H1 (cell line): ENCODE measurements around the gene ZNF423. TPM values are rescaled to one million over a fixed set of nuclear protein-coding genes. Genes with fewer than 3 reads are reported as not detected.
A peak's percentile ranks its signal among the peaks of the same experiment; 100 is the strongest.

ENCODE experiments used
- CTCF ChIA-PET: fragments of 300-600 bp; sonication (Branson Sonifier 250); formaldehyde crosslinking; loops from one replicate; lab custom pipeline; 2021; ENCODE audit not compliant: partially characterized antibody; lab: Charles Lee
- POLR2A ChIA-PET: fragments of 300-600 bp; sonication (Branson Sonifier 250); formaldehyde crosslinking; loops from one replicate; lab custom pipeline; 2021; ENCODE audit warnings: inconsistent platforms; ENCODE audit not compliant: partially characterized antibody; lab: Charles Lee
- DNase-seq, 2 experiments: peaks; one replicate each; pipeline versions ENCODE4 v3.0.0 to v3.0.0-alpha.2; 2010 to 2022; ENCODE audit warnings: low spot score in 2 of 2, low read depth in 1 of 2, mixed read lengths in 1 of 2
- FAIRE-seq: peaks from 2 replicates; lab custom pipeline; 2011; peaks lifted over from hg19 to GRCh38; lab: Jason Lieb, UNC
- H2AFZ ChIP-seq: 2 replicates; pipeline ENCODE4 v1.8.1; 2012; ENCODE audit warnings: low read length, inconsistent platforms
- H2AK5ac ChIP-seq: 2 replicates; pipeline ENCODE4 v1.6.1; 2013; ENCODE audit warnings: low read depth, low read length
- H2BK120ac ChIP-seq: replicated peaks from 2 replicates; pipeline ENCODE3; 2013; ENCODE audit warnings: low read depth, low read length, inconsistent platforms
- H2BK12ac ChIP-seq: 2 replicates; pipeline ENCODE4 v1.6.1; 2013; ENCODE audit warnings: low read depth, low read length
- H2BK15ac ChIP-seq: 2 replicates; pipeline ENCODE4 v1.6.1; 2013; ENCODE audit warnings: low read length
- H2BK20ac ChIP-seq: 2 replicates; pipeline ENCODE4 v1.6.1; 2013; ENCODE audit warnings: low read length
- H2BK5ac ChIP-seq: 2 replicates; pipeline ENCODE4 v1.6.1; 2013; ENCODE audit warnings: low read depth, low read length
- H3K14ac ChIP-seq: 2 replicates; pipeline ENCODE4 v1.6.1; 2013; ENCODE audit warnings: inconsistent platforms; ENCODE audit not compliant: insufficient read length
- H3K18ac ChIP-seq: 2 replicates; pipeline ENCODE4 v1.6.1; 2013; ENCODE audit warnings: low read length; ENCODE audit errors: extremely low read depth
- H3K23ac ChIP-seq: 2 replicates; pipeline ENCODE4 v1.6.1; 2013; ENCODE audit warnings: inconsistent platforms; ENCODE audit not compliant: insufficient read length
- H3K23me2 ChIP-seq: 2 replicates; pipeline ENCODE4 v1.6.1; 2013; ENCODE audit warnings: low read depth, low read length
- H3K27ac ChIP-seq: 2 replicates; pipeline ENCODE4 v1.6.1; 2011; ENCODE audit warnings: low read depth, low read length, inconsistent platforms
- H3K27me3 ChIP-seq, 4 experiments: replicated peaks in 1 of 4; 1 replicate in 1 of 4; 2 replicates in 3 of 4; pipeline versions ENCODE4 v1.6.1 to v1.8.1; 2011 to 2013; ENCODE audit warnings: low read length in 3 of 4, mild to moderate bottlenecking in 3 of 4, inconsistent platforms in 2 of 4, mixed read lengths in 2 of 4, moderate library complexity in 1 of 4; ENCODE audit not compliant: control insufficient read depth in 3 of 4, insufficient read depth in 3 of 4; ENCODE audit errors: extremely low read depth in 1 of 4
- H3K36me3 ChIP-seq, 4 experiments: 2 replicates each; pipeline versions ENCODE4 v1.6.1 to v1.8.1; 2011 to 2013; ENCODE audit warnings: mild to moderate bottlenecking in 4 of 4, low read length in 3 of 4, moderate library complexity in 2 of 4, control low read depth in 1 of 4, inconsistent platforms in 1 of 4; ENCODE audit not compliant: insufficient read depth in 4 of 4, control insufficient read depth in 2 of 4
- H3K4ac ChIP-seq: replicated peaks from 2 replicates; pipeline ENCODE3; 2013; ENCODE audit warnings: low read length, low read depth, mixed read lengths, inconsistent platforms; ENCODE audit not compliant: insufficient read length
- H3K4me1 ChIP-seq, 4 experiments: replicated peaks in 1 of 4; 1 replicate in 1 of 4; 2 replicates in 3 of 4; pipeline versions ENCODE4 v1.6.1 to v1.8.1; 2011 to 2013; ENCODE audit warnings: low read length in 3 of 4, inconsistent platforms in 2 of 4, mixed read lengths in 1 of 4; ENCODE audit not compliant: insufficient read depth in 4 of 4, control insufficient read depth in 3 of 4
- H3K4me2 ChIP-seq, 2 experiments: 2 replicates each; pipeline versions ENCODE4 v1.6.1 to v1.8.1; 2011 to 2013; ENCODE audit warnings: low read depth in 2 of 2, low read length in 2 of 2, control low read depth in 1 of 2, inconsistent platforms in 1 of 2, mild to moderate bottlenecking in 1 of 2; ENCODE audit not compliant: insufficient read depth in 1 of 2
- H3K4me3 ChIP-seq, 4 experiments: fragments of 200-600, 300-600 bp in 1 of 4; sonication (generic), shearing (Covaris generic), sonication (Bioruptor Twin) in 1 of 4; 2 replicates each; pipeline versions ENCODE4 v1.5.1 to v1.8.1; 2011 to 2016; ENCODE audit warnings: low read length in 4 of 4, low read depth in 3 of 4, control low read depth in 2 of 4, inconsistent platforms in 2 of 4, mild to moderate bottlenecking in 2 of 4, mixed read lengths in 1 of 4, moderate library complexity in 1 of 4; ENCODE audit not compliant: insufficient read depth in 2 of 4; ENCODE audit errors: extremely low read depth in 1 of 4
- H3K56ac ChIP-seq: replicated peaks from 2 replicates; pipeline ENCODE3; 2013; ENCODE audit warnings: low read depth, mild to moderate bottlenecking, mixed read lengths, low read length, inconsistent platforms; ENCODE audit not compliant: insufficient read length
- H3K79me1 ChIP-seq: 2 replicates; pipeline ENCODE4 v1.6.1; 2013; ENCODE audit warnings: low read depth, low read length, control low read depth
- H3K79me2 ChIP-seq, 2 experiments: 2 replicates each; pipeline versions ENCODE4 v1.6.1 to v1.8.1; 2012 to 2013; ENCODE audit warnings: low read length in 2 of 2, mild to moderate bottlenecking in 2 of 2, inconsistent platforms in 1 of 2; ENCODE audit not compliant: insufficient read depth in 2 of 2, control insufficient read depth in 1 of 2
- H3K9ac ChIP-seq, 4 experiments: replicated peaks in 1 of 4; 1 replicate in 1 of 4; 2 replicates in 3 of 4; pipeline versions ENCODE4 v1.6.1 to v1.8.1; 2011 to 2013; ENCODE audit warnings: low read depth in 3 of 4, low read length in 3 of 4, control low read depth in 2 of 4, mild to moderate bottlenecking in 2 of 4, moderate library complexity in 2 of 4, inconsistent platforms in 1 of 4; ENCODE audit errors: extremely low read depth in 1 of 4
- H3K9me3 ChIP-seq, 2 experiments: 2 replicates each; pipeline versions ENCODE4 v1.6.1 to v1.8.1; 2012 to 2013; ENCODE audit warnings: mild to moderate bottlenecking in 2 of 2, moderate library complexity in 2 of 2, control low read depth in 1 of 2, inconsistent platforms in 1 of 2, low read depth in 1 of 2, low read length in 1 of 2, mixed read lengths in 1 of 2; ENCODE audit not compliant: insufficient read depth in 2 of 2
- H4K20me1 ChIP-seq, 2 experiments: replicated peaks in 1 of 2; 2 replicates each; pipeline versions ENCODE3 to v1.8.1; 2011 to 2013; ENCODE audit warnings: inconsistent platforms in 2 of 2, low read length in 2 of 2, mild to moderate bottlenecking in 1 of 2; ENCODE audit not compliant: insufficient read depth in 2 of 2, control insufficient read depth in 1 of 2
- H4K5ac ChIP-seq: 2 replicates; pipeline ENCODE4 v1.6.1; 2013; ENCODE audit warnings: low read length, low read depth, mixed read lengths, inconsistent platforms; ENCODE audit not compliant: insufficient read length
- H4K8ac ChIP-seq: 2 replicates; pipeline ENCODE4 v1.8.0; 2013; ENCODE audit warnings: mild to moderate bottlenecking, moderate library complexity, low read length, inconsistent platforms; ENCODE audit not compliant: insufficient read depth; ENCODE audit errors: extremely low read depth
- H4K91ac ChIP-seq: replicated peaks from 2 replicates; pipeline ENCODE3; 2013; ENCODE audit warnings: low read length, mixed read lengths, inconsistent platforms; ENCODE audit not compliant: insufficient read length
- EZH2 ChIP-seq: fragments of 200-600 bp; sonication (generic); IDR thresholded peaks from 2 replicates; pipeline ENCODE4 v1.7.1; 2012; ENCODE audit warnings: low read depth, mild to moderate bottlenecking, moderate library complexity, low read length, inconsistent platforms; ENCODE audit not compliant: severe bottlenecking
- GTF2F1 ChIP-seq: IDR thresholded peaks from 2 replicates; pipeline ENCODE4 v1.6.1; 2012; ENCODE audit warnings: low read depth, low read length, improper control_type of control experiment, borderline replicate concordance
- KDM4A ChIP-seq: IDR thresholded peaks from one replicate; pipeline ENCODE4 v1.7.1; 2012; ENCODE audit warnings: low read depth, mild to moderate bottlenecking, moderate library complexity, low read length, inconsistent platforms; ENCODE audit not compliant: severe bottlenecking
- MAX ChIP-seq: IDR thresholded peaks from 2 replicates; pipeline ENCODE4 v1.6.1; 2012; ENCODE audit warnings: inconsistent platforms
- WGBS, 2 experiments: shearing (Covaris generic) in 1 of 2; methylation state at CpG; one replicate each; pipeline versions ENCODE4 v1.1.6 to v1.1.7; 2013 to 2015; ENCODE audit warnings: low lambda C conversion rate in 2 of 2, mixed read lengths in 2 of 2, inconsistent platforms in 1 of 2, low coverage in 1 of 2, missing lambda C conversion rate in 1 of 2; ENCODE audit not compliant: insufficient replicate concordance in 2 of 2, insufficient coverage in 1 of 2, insufficient read length in 1 of 2; ENCODE audit errors: extremely low coverage in 1 of 2, missing lambda C conversion rate in 1 of 2; 5-methylcytosine and 5-hydroxymethylcytosine counted together
- polyA plus RNA-seq, 7 experiments: library from polyadenylated mRNA; depleted of rRNA in 3 of 7; stranded (reverse) in 5 of 7; unstranded in 2 of 7; fragments of >200 nt in 5 of 7; fragments of 200-250 nt in 2 of 7; gene quantifications; 1 replicate in 5 of 7; 2 replicates in 1 of 7; 4 replicates in 1 of 7; pipeline versions ENCODE4 v1.2.1 to v1.2.3, GENCODE V29; 2011 to 2013; ENCODE audit warnings: missing spikeins in 2 of 7, mixed read lengths in 2 of 7
- total RNA-seq: library from RNA; stranded (reverse); fragmentation: NEBNext Ultra II Directional; extraction: Animal tissue kit (Norgen Biotek cat#: 25700); gene quantifications from 2 replicates; pipeline ENCODE4 v1.2.1, GENCODE V29; 2021

The ZNF423 gene
- total and polyA plus RNA-seq, 2 of the 8 experiments (the other 6 are each of a cell fraction or from before 2014, with no cell fraction given) = 38.2 to 52.3 TPM

- Histone ChIP-seq H3K27me3 (no peaks in the 10 kb centered on the region), H4K5ac (no peak overlapping the region), H3K4me1 (peaks cover 12 to 35% (median 25%) of the 10 kb centered on the region in 4 experiments), H3K4ac (no peak overlapping the region), H3K23me2 (no peaks in the 10 kb centered on the region; the same call in 1 of the 2 replicates), H3K36me3 (no peaks in the 10 kb centered on the region), H4K20me1 (peaks cover 0 to 5% of the 10 kb centered on the region in 2 experiments), H2BK20ac (no peak overlapping the region; the same call in 1 of the 2 replicates), H3K14ac (no peak overlapping the region), H2AFZ (no peak overlapping the region), H4K91ac (no peak overlapping the region), H3K79me2 (peaks cover 0 to 40% of the 10 kb centered on the region in 2 experiments; a peak in 2 of 4 replicates), H3K27ac (no peak overlapping the region), H2BK12ac (peak overlapping the region; percentile 86; the same call in 1 of the 2 replicates), H2BK120ac (no peak overlapping the region), H3K56ac (no peak overlapping the region), H3K9ac (no peak overlapping the region; a peak in 1 of 7 replicates), H3K18ac (peak overlapping the region; percentile 68; the same call in 1 of the 2 replicates), H3K4me2 (peak overlapping the region; percentile 14 to 42; a peak in 1 of 4 replicates), H3K4me3 (no peak overlapping the region), H2AK5ac (no peak overlapping the region), H3K23ac (no peak overlapping the region), H3K79me1 (peaks cover 8% of the 10 kb centered on the region), H4K8ac (no peak overlapping the region), H2BK5ac (no peak overlapping the region), H3K9me3 (no peaks in the 10 kb centered on the region), H2BK15ac (peak overlapping the region; percentile 40; the same call in 1 of the 2 replicates)
- WGBS, 2 experiments = 68% methylated on average over 15 of the region's 15 CpGs; no CpG with 5 or more reads in 1 of the 2 experiments
- DNase-seq = no peak
- ChIA-PET POLR2A (no interaction called here), CTCF (interaction anchor here (0.8 to 1.3 kb wide), 3 partner anchors 11 to 157 kb away, joined by 3 to 5 read pairs (median 4); no protein-coding TSS in a partner anchor)
- no peak for FAIRE-seq
- TF ChIP-seq KDM4A = no peak
- TF ChIP-seq EZH2 = no peak
- no peak for TF ChIP-seq GTF2F1
- no peak for TF ChIP-seq MAX
These were observed 105.4 kb downstream of the ZNF423 start for GRCh38 chr16:49750341-49751000.
